Stimulated activated CD4-positive, alpha-beta T cell treated with anti-CD3 and anti-CD28 coated beads, Interleukin-12 subunit alpha, Interleukin-12 subunit beta, amount 100 ng/mL, for 24 hours (primary cell): ENCODE data around the gene CD79A.
"Not testable (repeated sequence)": the region's sequence is repeated elsewhere in the genome, so short reads cannot be mapped to it uniquely, and the experiment has no call there.

Source experiments
- DNase-seq, 2 experiments: peaks; one replicate each; pipeline ENCODE4 v3.0.0-alpha.2; 2020; ENCODE audit warnings: low read depth in 2 of 2

CD79A gene

GRCh38 chr19:41905273-41906002 is 28.4 kb downstream of the CD79A start:
- no peak for DNase-seq

GRCh38 chr19:41906271-41906670 is 29.2 kb downstream of the CD79A start:
- no peak for DNase-seq

DNA sequence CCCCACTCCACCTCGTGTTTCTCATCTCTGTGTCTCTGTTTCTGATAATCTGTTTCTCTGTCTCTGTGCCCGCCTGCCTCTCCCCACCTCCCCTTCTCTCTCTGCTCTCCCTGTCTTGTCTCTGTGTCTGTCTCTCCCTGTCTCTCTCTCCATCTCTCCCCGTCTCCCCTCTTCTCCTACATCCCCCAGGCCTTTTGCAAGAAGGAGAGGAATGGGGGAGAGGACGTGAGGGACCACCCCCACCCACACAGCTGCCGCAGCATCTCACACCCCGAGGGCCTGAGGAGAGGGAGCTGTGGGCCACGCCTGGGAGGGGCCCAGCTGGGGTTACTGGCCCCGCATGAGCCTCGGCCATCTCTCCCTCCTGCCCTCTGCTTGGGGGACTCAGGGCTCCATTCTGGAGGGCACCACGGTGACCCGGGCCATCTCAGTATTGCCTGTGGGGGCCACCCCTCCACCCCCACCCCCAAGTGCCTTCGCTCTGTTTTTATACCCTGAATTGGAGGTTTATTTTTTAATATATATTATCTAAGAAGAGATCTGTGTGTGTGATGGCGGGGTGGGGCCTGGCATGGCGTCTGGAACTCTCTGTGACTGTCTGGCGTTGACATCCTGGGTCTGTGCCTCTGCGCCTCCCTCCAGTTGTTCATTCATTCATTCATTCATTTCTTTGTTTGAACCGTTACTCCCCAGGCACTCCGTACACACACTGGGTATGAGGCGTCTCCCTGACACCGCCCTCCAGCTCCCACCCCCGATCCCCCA is 30.0 kb downstream of the CD79A start:
- DNase-seq = no peak

DNA sequence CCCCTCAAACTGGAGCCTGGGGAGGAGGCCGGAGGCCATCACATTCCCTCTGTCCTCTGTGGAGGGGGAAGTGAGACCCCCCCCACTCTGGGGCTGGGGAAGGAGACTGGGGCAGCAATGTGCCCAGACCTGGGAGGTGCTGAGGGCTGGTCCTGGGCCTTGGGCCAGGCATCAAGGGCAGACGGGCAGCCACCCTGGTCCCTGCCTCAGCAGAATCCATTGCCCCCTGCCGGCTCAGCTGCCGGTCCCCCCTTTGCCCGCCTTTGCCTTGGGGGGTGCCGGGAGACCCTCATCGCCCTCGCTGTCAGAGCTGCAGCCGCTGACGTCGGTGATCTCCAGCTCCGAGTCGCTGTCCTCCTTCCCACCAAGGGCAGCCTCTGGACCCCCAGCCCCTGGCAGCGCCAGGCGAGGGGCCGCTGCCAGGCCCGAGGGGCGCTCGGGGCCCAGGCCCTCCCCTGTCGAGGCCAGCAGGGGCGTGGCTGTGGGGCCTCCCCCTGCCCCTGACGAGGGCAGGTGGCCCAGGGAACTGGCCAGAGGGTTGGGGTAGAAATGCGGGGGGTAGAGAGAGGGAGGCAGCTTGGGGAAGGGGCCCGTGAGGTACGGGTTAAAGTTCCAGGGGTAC is 31.0 kb downstream of the CD79A start:
- no peak for DNase-seq

GRCh38 chr19:41908724-41909464 is 31.8 kb downstream of the CD79A start:
- DNase-seq = no peak

GRCh38 chr19:41909706-41910105 is 32.6 kb downstream of the CD79A start:
- DNase-seq = no peak

DNA sequence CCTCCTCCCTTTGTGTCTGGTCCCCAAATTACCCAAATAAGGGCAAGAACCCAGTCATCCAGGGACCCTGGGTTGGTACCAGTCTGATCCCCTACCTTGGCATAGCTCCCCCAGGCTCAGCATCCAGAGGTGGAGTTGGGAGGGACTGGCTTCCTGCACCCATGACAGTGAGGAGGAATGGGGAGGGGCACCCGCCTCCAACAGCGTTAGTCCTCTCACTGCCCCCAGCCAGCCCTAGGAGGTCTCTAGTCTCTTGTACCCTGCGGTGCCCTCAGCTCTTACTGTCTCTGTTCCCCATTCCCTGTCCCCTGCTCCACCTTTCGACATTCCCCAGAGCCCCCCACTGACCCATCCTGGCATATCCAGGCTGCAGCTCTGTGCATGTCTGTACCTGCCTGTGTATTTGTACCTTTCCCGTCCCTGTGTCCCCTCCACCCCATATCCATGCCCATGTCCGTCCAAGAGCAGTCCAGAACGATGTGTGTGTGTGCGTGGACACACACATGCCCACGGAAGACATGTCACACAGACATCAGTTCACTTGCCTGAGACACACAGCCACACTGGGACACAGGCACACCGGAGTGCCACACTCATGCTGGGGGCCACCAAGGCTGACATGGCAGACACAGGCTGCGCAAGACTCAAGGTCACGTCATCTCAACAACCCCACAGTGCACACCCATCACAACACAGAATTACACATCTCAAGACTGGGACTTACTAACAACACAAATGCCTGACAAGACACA is 33.3 kb downstream of the CD79A start:
- DNase-seq = no peak

- no peak for DNase-seq
Observed at GRCh38 chr19:41910992-41911888, 34.2 kb downstream of the CD79A start.

GRCh38 chr19:41911889-41912731 is 35.0 kb downstream of the CD79A start:
- no peak for DNase-seq

GRCh38 chr19:41912899-41913537 is 35.9 kb downstream of the CD79A start:
- DNase-seq = no peak

- no peak for DNase-seq
Observed at GRCh38 chr19:41913538-41914423, 36.7 kb downstream of the CD79A start.

- not testable (repeated sequence) for DNase-seq
Observed at GRCh38 chr19:41914424-41914834, 37.4 kb downstream of the CD79A start.

- DNase-seq = no peak
Observed at GRCh38 chr19:41915021-41915775, 38.1 kb downstream of the CD79A start.

- no peak for DNase-seq
Observed at GRCh38 chr19:41915776-41916414, 38.8 kb downstream of the CD79A start.

- no peak for DNase-seq
Observed at GRCh38 chr19:41917676-41918075, 40.6 kb downstream of the CD79A start.

GRCh38 chr19:41918095-41918494 is 41.0 kb downstream of the CD79A start:
- no peak for DNase-seq
